Hepatocyte (in vitro differentiated cells): ENCODE measurements around the gene MX1. TPM values are rescaled to one million over a fixed set of nuclear protein-coding genes. Genes with fewer than 3 reads are reported as not detected.

Source experiments
- DNase-seq: peaks from one replicate; pipeline ENCODE4 v3.0.0-alpha.2; 2016; ENCODE audit warnings: low spot score
- H2AFZ ChIP-seq: fragments of 200-600 bp; sonication (generic); 2 replicates; pipeline ENCODE4 v1.6.0; 2016; ENCODE audit warnings: antibody characterized with exemption, mild to moderate bottlenecking
- H3K27ac ChIP-seq: fragments of 200-600 bp; sonication (generic); 2 replicates; pipeline ENCODE4 v1.5.1; 2016; ENCODE audit warnings: mild to moderate bottlenecking
- H3K27me3 ChIP-seq: fragments of 200-600 bp; sonication (generic); 2 replicates; pipeline ENCODE4 v1.6.1; 2016
- H3K36me3 ChIP-seq: fragments of 200-600 bp; sonication (generic); replicated peaks from 2 replicates; pipeline ENCODE4 v1.5.1; 2016; ENCODE audit warnings: low read depth; ENCODE audit not compliant: insufficient read depth
- H3K4me1 ChIP-seq: fragments of 200-600 bp; sonication (generic); 2 replicates; pipeline ENCODE4 v1.5.1; 2016; ENCODE audit warnings: mild to moderate bottlenecking, moderate library complexity; ENCODE audit not compliant: insufficient read depth
- H3K4me2 ChIP-seq: fragments of 200-600 bp; sonication (generic); 2 replicates; pipeline ENCODE4 v1.6.0; 2016
- H3K4me3 ChIP-seq: fragments of 200-600 bp; sonication (generic); 2 replicates; pipeline ENCODE4 v1.5.1; 2016; ENCODE audit warnings: mild to moderate bottlenecking
- H3K79me2 ChIP-seq: fragments of 200-600 bp; sonication (generic); 2 replicates; pipeline ENCODE4 v1.6.0; 2017; ENCODE audit warnings: mild to moderate bottlenecking
- H3K9me2 ChIP-seq: fragments of 200-600 bp; sonication (generic); replicated peaks from 2 replicates; pipeline ENCODE4 v1.6.0; 2017; ENCODE audit warnings: mild to moderate bottlenecking; ENCODE audit not compliant: insufficient read depth
- H3K9me3 ChIP-seq: fragments of 200-600 bp; sonication (generic); 2 replicates; pipeline ENCODE4 v1.5.1; 2016; ENCODE audit warnings: low read depth, mild to moderate bottlenecking
- H4K20me1 ChIP-seq: fragments of 200-600 bp; sonication (generic); 2 replicates; pipeline ENCODE4 v1.6.0; 2016; ENCODE audit warnings: mild to moderate bottlenecking; ENCODE audit not compliant: insufficient read depth, poor library complexity, severe bottlenecking
- CTCF ChIP-seq: fragments of 200-600 bp; sonication (generic); IDR thresholded peaks from 2 replicates; pipeline ENCODE4 v1.5.1; 2016; ENCODE audit warnings: antibody characterized with exemption, mild to moderate bottlenecking; ENCODE audit not compliant: poor library complexity
- EZH2 ChIP-seq: fragments of 200-600 bp; sonication (generic); IDR thresholded peaks from 2 replicates; pipeline ENCODE4 v1.6.1; 2016; ENCODE audit warnings: antibody characterized with exemption, mild to moderate bottlenecking, borderline replicate concordance
- EZH2phosphoT487 ChIP-seq: fragments of 200-600 bp; sonication (generic); IDR thresholded peaks from one replicate; pipeline ENCODE4 v1.6.1; 2018; ENCODE audit warnings: antibody characterized with exemption, mild to moderate bottlenecking, low read depth, moderate library complexity; ENCODE audit not compliant: unreplicated experiment, severe bottlenecking
- WGBS: methylation state at CpG from one replicate; pipeline ENCODE4 v1.1.6; 2016; ENCODE audit warnings: low lambda C conversion rate; ENCODE audit errors: missing lambda C conversion rate; 5-methylcytosine and 5-hydroxymethylcytosine counted together
- polyA plus RNA-seq: library from polyadenylated mRNA; unstranded; fragments of >200 nt; fragmentation: Nextera tagmentation; extraction: Ambion mirVana; gene quantifications from 2 replicates; pipeline ENCODE4 v1.2.1, GENCODE V29; 2016
- total RNA-seq: library from RNA; depleted of rRNA; stranded (reverse); fragments of >200 nt; gene quantifications from 2 replicates; pipeline ENCODE4 v1.2.3, GENCODE V29; 2014

MX1 gene
- total and polyA plus RNA-seq, 2 experiments from 2014 or later: 14.2 to 26.6 TPM

- TF ChIP-seq CTCF (no peak), EZH2 (no peak), EZH2phosphoT487 (no peak)
- Histone ChIP-seq H3K9me2 (no peaks in the 10 kb centered on the region), H3K4me2 (no peak overlapping the region), H3K36me3 (no peaks in the 10 kb centered on the region), H2AFZ (no peak overlapping the region), H3K79me2 (no peaks in the 10 kb centered on the region), H3K4me3 (no peak overlapping the region), H4K20me1 (no peaks in the 10 kb centered on the region), H3K9me3 (no peaks in the 10 kb centered on the region), H3K27ac (no peak overlapping the region), H3K27me3 (no peaks in the 10 kb centered on the region), H3K4me1 (no peaks in the 10 kb centered on the region)
- 85% methylated on average over 8 of the region's 8 CpGs for WGBS
- DNase-seq: no peak
Observed at GRCh38 chr21:41387824-41388223, 38.2 kb upstream of the MX1 start.

GRCh38 chr21:41388259-41388658 is 37.8 kb upstream of the MX1 start:
- DNase-seq: no peak
- 96% methylated on average over 14 of the region's 14 CpGs for WGBS
- Histone ChIP-seq H3K79me2 (no peaks in the 10 kb centered on the region), H3K36me3 (no peaks in the 10 kb centered on the region), H3K27me3 (no peaks in the 10 kb centered on the region), H2AFZ (no peak overlapping the region), H3K27ac (no peak overlapping the region), H3K4me3 (no peak overlapping the region), H4K20me1 (no peaks in the 10 kb centered on the region), H3K9me3 (no peaks in the 10 kb centered on the region), H3K4me1 (no peaks in the 10 kb centered on the region), H3K9me2 (no peaks in the 10 kb centered on the region), H3K4me2 (no peak overlapping the region)
- TF ChIP-seq EZH2phosphoT487: no peak

GRCh38 chr21:41390043-41390639 is 35.9 kb upstream of the MX1 start:
- H3K4me3 ChIP-seq: no peak overlapping the region
- H4K20me1 ChIP-seq: no peaks in the 10 kb centered on the region
- no peak overlapping the region for H3K4me2 ChIP-seq
- H3K9me2 ChIP-seq: no peaks in the 10 kb centered on the region
- H2AFZ ChIP-seq: no peak overlapping the region
- H3K79me2 ChIP-seq: no peaks in the 10 kb centered on the region
- no peaks in the 10 kb centered on the region for H3K27me3 ChIP-seq
- H3K36me3 ChIP-seq: no peaks in the 10 kb centered on the region
- no peaks in the 10 kb centered on the region for H3K9me3 ChIP-seq
- 93% methylated on average over 17 of the region's 17 CpGs for WGBS
- no peak for TF ChIP-seq EZH2phosphoT487
- TF ChIP-seq CTCF: no peak
- no peak for TF ChIP-seq EZH2
- H3K4me1 ChIP-seq: no peaks in the 10 kb centered on the region
- no peak overlapping the region for H3K27ac ChIP-seq
- no peak for DNase-seq

GRCh38 chr21:41393876-41394465 is 32.1 kb upstream of the MX1 start:
- no peak overlapping the region for H3K27ac ChIP-seq
- no peaks in the 10 kb centered on the region for H4K20me1 ChIP-seq
- no peaks in the 10 kb centered on the region for H3K9me3 ChIP-seq
- H3K36me3 ChIP-seq: no peaks in the 10 kb centered on the region
- H3K79me2 ChIP-seq: no peaks in the 10 kb centered on the region
- H3K4me2 ChIP-seq: no peak overlapping the region
- WGBS: 86% methylated on average over 8 of the region's 8 CpGs
- DNase-seq: no peak
- no peaks in the 10 kb centered on the region for H3K9me2 ChIP-seq
- H3K4me3 ChIP-seq: no peak overlapping the region
- no peaks in the 10 kb centered on the region for H3K27me3 ChIP-seq
- TF ChIP-seq CTCF: no peak
- TF ChIP-seq EZH2phosphoT487: no peak
- TF ChIP-seq EZH2: no peak
- H2AFZ ChIP-seq: no peak overlapping the region
- H3K4me1 ChIP-seq: no peaks in the 10 kb centered on the region
